PFSK-1 (cell line): Measurements from ENCODE around the gene SETSIP.

Experiments
- POLR2AphosphoS5 ChIP-seq: IDR thresholded peaks from 2 replicates; pipeline ENCODE4 v1.6.1; 2012; ENCODE audit warnings: low read depth, mild to moderate bottlenecking, control low read depth, low read length, moderate library complexity
- SIN3A ChIP-seq: IDR thresholded peaks from 2 replicates; pipeline ENCODE4 v1.6.1; 2012; ENCODE audit warnings: mild to moderate bottlenecking, low read length, moderate library complexity, borderline replicate concordance; ENCODE audit not compliant: insufficient read depth
- TF ChIP-seq, protein P1 (sequence below), 2 experiments: IDR thresholded peaks; 2 replicates each; pipeline versions ENCODE4 v1.6.1 to v1.8.0; 2011 to 2012; ENCODE audit warnings: low read depth in 2 of 2, low read length in 2 of 2, control low read depth in 1 of 2, inconsistent platforms in 1 of 2, mild to moderate bottlenecking in 1 of 2, moderate library complexity in 1 of 2; ENCODE audit not compliant: insufficient read depth in 1 of 2

GRCh38 chr1:92096317-92096716, 21.1 kb upstream of the SETSIP start:
- TF ChIP-seq, protein P1, sequence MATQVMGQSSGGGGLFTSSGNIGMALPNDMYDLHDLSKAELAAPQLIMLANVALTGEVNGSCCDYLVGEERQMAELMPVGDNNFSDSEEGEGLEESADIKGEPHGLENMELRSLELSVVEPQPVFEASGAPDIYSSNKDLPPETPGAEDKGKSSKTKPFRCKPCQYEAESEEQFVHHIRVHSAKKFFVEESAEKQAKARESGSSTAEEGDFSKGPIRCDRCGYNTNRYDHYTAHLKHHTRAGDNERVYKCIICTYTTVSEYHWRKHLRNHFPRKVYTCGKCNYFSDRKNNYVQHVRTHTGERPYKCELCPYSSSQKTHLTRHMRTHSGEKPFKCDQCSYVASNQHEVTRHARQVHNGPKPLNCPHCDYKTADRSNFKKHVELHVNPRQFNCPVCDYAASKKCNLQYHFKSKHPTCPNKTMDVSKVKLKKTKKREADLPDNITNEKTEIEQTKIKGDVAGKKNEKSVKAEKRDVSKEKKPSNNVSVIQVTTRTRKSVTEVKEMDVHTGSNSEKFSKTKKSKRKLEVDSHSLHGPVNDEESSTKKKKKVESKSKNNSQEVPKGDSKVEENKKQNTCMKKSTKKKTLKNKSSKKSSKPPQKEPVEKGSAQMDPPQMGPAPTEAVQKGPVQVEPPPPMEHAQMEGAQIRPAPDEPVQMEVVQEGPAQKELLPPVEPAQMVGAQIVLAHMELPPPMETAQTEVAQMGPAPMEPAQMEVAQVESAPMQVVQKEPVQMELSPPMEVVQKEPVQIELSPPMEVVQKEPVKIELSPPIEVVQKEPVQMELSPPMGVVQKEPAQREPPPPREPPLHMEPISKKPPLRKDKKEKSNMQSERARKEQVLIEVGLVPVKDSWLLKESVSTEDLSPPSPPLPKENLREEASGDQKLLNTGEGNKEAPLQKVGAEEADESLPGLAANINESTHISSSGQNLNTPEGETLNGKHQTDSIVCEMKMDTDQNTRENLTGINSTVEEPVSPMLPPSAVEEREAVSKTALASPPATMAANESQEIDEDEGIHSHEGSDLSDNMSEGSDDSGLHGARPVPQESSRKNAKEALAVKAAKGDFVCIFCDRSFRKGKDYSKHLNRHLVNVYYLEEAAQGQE (IDR thresholded peaks at IDR 0.05; ENCODE audit: insufficient read depth in 1 of 2, low read depth in 2 of 2, low read length in 2 of 2), result no peak
- TF ChIP-seq POLR2AphosphoS5 (no peak), SIN3A (no peak)
